ENCODE data around the gene ORM1. TPM values are rescaled to one million over a fixed set of nuclear protein-coding genes. Genes with fewer than 3 reads are reported as not detected.

The ORM1 gene
- total and polyA plus RNA-seq, 2 of the 8 experiments (the other 6 are each of a cell fraction or from before 2014, with no cell fraction given) = 0.32 TPM; not detected in 1

GRCh38 chr9:114289106-114289505 is 33.8 kb upstream of the ORM1 start:
- peaks cover 2 to 8% (median 3%) of the 10 kb centered on the region in 4 experiments; a peak in 6 of 8 replicates for H3K36me3 ChIP-seq (ENCODE audit: control insufficient read depth in 2 of 4, insufficient read depth in 4 of 4, low read length in 3 of 4)
- no peak overlapping the region for H2AK5ac ChIP-seq (ENCODE audit: low read depth, low read length)
- CTCF ChIA-PET (ENCODE audit: partially characterized antibody) = interaction anchor here (1.1 to 6.3 kb wide), 11 partner anchors 9 to 211 kb away, joined by 3 to 205 read pairs (median 9); partner anchors contain the start of genes AMBP and COL27A1
- no peak overlapping the region for H3K4me2 ChIP-seq (ENCODE audit: insufficient read depth in 1 of 2, low read depth in 2 of 2, low read length in 2 of 2)
- H3K27ac ChIP-seq (ENCODE audit: low read depth, low read length) = no peak overlapping the region
- no peaks in the 10 kb centered on the region for H3K79me1 ChIP-seq (ENCODE audit: low read depth, low read length)
- no peak overlapping the region for H3K56ac ChIP-seq (replicated peaks; ENCODE audit: insufficient read length, low read depth, low read length)
- no peaks in the 10 kb centered on the region for H3K23me2 ChIP-seq (ENCODE audit: low read depth, low read length)
- H4K91ac ChIP-seq (replicated peaks; ENCODE audit: insufficient read length, low read length) = no peak overlapping the region
- H4K8ac ChIP-seq (ENCODE audit: extremely low read depth, insufficient read depth, low read length) = no peak overlapping the region
- no peak overlapping the region for H2BK15ac ChIP-seq (ENCODE audit: low read length)
- no peak overlapping the region for H3K18ac ChIP-seq (ENCODE audit: extremely low read depth, low read length)
- DNase-seq (ENCODE audit: low read depth in 1 of 2, low spot score in 2 of 2) (peak in 1 of 2 experiments; percentile 45), FAIRE-seq (no peak)
- no peaks in the 10 kb centered on the region for H3K9me3 ChIP-seq (ENCODE audit: insufficient read depth in 2 of 2, low read depth in 1 of 2, low read length in 1 of 2)
- no peak overlapping the region for H2BK5ac ChIP-seq (ENCODE audit: low read depth, low read length)
- POLR2A ChIA-PET (ENCODE audit: partially characterized antibody) = interaction anchor here (2.0 kb wide), 1 partner anchor 181 kb away, joined by 6 read pairs; no protein-coding TSS in a partner anchor
- H3K4ac ChIP-seq (replicated peaks; ENCODE audit: insufficient read length, low read depth, low read length) = peak overlapping the region; percentile 17
- no peak overlapping the region for H3K4me3 ChIP-seq (ENCODE audit: extremely low read depth in 1 of 4, insufficient read depth in 2 of 4, low read depth in 3 of 4, low read length in 4 of 4)
- no peak overlapping the region for H2BK120ac ChIP-seq (replicated peaks; ENCODE audit: low read depth, low read length)
- no peak overlapping the region for H2AFZ ChIP-seq (ENCODE audit: low read length)
- H3K4me1 ChIP-seq (replicated peaks in 1 of 4; ENCODE audit: control insufficient read depth in 3 of 4, insufficient read depth in 4 of 4, low read length in 3 of 4) = peaks cover 0 to 20% (median 4%) of the 10 kb centered on the region in 4 experiments; a peak in 5 of 7 replicates
- no peak overlapping the region for H2BK12ac ChIP-seq (ENCODE audit: low read depth, low read length)
- no peak overlapping the region for H3K23ac ChIP-seq (ENCODE audit: insufficient read length)
- H3K14ac ChIP-seq (ENCODE audit: insufficient read length) = no peak overlapping the region
- H3K27me3 ChIP-seq (replicated peaks in 1 of 4; ENCODE audit: control insufficient read depth in 3 of 4, extremely low read depth in 1 of 4, insufficient read depth in 3 of 4, low read length in 3 of 4) = no peaks in the 10 kb centered on the region
- peaks cover 0 to 4% of the 10 kb centered on the region in 2 experiments for H4K20me1 ChIP-seq (replicated peaks in 1 of 2; ENCODE audit: control insufficient read depth in 1 of 2, insufficient read depth in 2 of 2, low read length in 2 of 2)
- H2BK20ac ChIP-seq (ENCODE audit: low read length) = no peak overlapping the region
- no peaks in the 10 kb centered on the region for H3K79me2 ChIP-seq (ENCODE audit: control insufficient read depth in 1 of 2, insufficient read depth in 2 of 2, low read length in 2 of 2)
- no peak overlapping the region for H4K5ac ChIP-seq (ENCODE audit: insufficient read length, low read depth, low read length)
- no peak overlapping the region for H3K9ac ChIP-seq (replicated peaks in 1 of 4; ENCODE audit: extremely low read depth in 1 of 4, low read depth in 3 of 4, low read length in 3 of 4)
- 90% methylated on average over 12 of the region's 13 CpGs; no CpG with 5 or more reads in 1 of the 2 experiments for WGBS, 2 experiments (ENCODE audit: extremely low coverage in 1 of 2, insufficient coverage in 1 of 2, insufficient read length in 1 of 2, insufficient replicate concordance in 2 of 2, low coverage in 1 of 2, low lambda C conversion rate in 2 of 2, missing lambda C conversion rate in 1 of 2)
- TF ChIP-seq RNF2 (IDR thresholded peaks at IDR 0.05; ENCODE audit: borderline replicate concordance, low read depth, low read length, missing control alignments, poor library complexity, severe bottlenecking) (no peak), CTBP2 (IDR thresholded peaks at IDR 0.05; ENCODE audit: borderline replicate concordance, insufficient read depth, insufficient read length, low read length) (no peak), NRF1 (IDR thresholded peaks at IDR 0.05; ENCODE audit: low read depth, low read length) (no peak), SIN3A (conservative IDR thresholded peaks at IDR 0.05 in 1 of 2, IDR thresholded peaks at IDR 0.05 in 1 of 2; ENCODE audit: low read depth in 1 of 2, low read length in 2 of 2) (no peak), KDM1A (IDR thresholded peaks at IDR 0.05; ENCODE audit: borderline replicate concordance, low read length) (no peak), JUN (IDR thresholded peaks at IDR 0.05; ENCODE audit: low read depth, low read length) (no peak), USF2 (IDR thresholded peaks at IDR 0.05; ENCODE audit: low read length) (no peak), HDAC2 (IDR thresholded peaks at IDR 0.05; ENCODE audit: borderline replicate concordance in 1 of 2, low read depth in 2 of 2, low read length in 2 of 2) (no peak)

Measured in H1 (cell line).